Retinal pigment epithelial cell (primary cell): ENCODE measurements around the gene DSN1.

Experiments
- DNase-seq: peaks from one replicate; pipeline ENCODE4 v3.0.0-alpha.2; 2010; ENCODE audit warnings: low read depth
- H3K4me3 ChIP-seq: 2 replicates; pipeline ENCODE4 v1.5.1; 2011; ENCODE audit warnings: mild to moderate bottlenecking, low read length, control low read depth, moderate library complexity
- TF ChIP-seq, protein P1 (sequence below): conservative IDR thresholded peaks from 2 replicates; pipeline ENCODE4 v1.5.1; 2011; ENCODE audit warnings: low read depth, low read length, control low read depth, inconsistent platforms

DSN1 gene

DNA sequence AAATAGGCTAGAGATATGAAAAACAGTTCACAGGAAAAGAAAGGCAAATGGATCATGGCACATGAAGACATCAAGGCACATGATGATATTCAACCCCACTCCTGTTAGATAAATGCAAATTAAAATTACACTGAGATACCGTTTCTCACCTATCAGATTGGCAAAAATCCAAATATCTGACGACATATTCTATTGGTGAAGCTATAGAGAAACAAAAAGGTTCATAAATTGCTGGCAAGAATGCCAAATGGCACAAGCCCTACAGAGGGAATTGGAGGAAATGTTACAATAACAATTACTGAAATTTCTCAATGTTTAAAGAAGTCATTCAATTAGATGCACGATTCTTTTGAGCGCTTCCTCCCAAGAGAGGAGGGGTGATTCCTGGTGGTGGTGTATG lies 45.3 kb upstream of the DSN1 start:
- H3K4me3 ChIP-seq, result no peak overlapping the region
- TF ChIP-seq, protein P1, sequence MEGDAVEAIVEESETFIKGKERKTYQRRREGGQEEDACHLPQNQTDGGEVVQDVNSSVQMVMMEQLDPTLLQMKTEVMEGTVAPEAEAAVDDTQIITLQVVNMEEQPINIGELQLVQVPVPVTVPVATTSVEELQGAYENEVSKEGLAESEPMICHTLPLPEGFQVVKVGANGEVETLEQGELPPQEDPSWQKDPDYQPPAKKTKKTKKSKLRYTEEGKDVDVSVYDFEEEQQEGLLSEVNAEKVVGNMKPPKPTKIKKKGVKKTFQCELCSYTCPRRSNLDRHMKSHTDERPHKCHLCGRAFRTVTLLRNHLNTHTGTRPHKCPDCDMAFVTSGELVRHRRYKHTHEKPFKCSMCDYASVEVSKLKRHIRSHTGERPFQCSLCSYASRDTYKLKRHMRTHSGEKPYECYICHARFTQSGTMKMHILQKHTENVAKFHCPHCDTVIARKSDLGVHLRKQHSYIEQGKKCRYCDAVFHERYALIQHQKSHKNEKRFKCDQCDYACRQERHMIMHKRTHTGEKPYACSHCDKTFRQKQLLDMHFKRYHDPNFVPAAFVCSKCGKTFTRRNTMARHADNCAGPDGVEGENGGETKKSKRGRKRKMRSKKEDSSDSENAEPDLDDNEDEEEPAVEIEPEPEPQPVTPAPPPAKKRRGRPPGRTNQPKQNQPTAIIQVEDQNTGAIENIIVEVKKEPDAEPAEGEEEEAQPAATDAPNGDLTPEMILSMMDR, result no peak
- no peak for DNase-seq

DNA sequence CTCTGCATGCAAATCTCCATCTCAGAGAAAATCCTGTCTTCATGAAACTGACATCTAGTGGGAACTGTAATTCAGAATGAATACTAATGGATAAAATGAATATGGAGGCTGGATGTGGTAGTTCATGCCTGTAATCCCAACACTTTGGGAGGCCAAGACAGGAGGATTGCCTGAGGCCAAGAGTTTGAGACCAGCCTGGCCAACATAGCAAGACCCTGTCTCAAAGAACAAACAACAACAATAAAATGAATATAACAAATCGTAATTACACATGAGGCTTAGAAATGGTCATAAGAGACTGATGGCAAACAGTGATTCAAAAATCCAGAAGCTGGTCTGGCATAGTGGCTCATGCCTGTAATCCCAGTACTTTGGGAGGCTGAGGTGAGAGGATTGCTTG lies 44.6 kb upstream of the DSN1 start:
- TF ChIP-seq, protein P1, result no peak
- DNase-seq, result no peak
- no peak overlapping the region for H3K4me3 ChIP-seq

DNA sequence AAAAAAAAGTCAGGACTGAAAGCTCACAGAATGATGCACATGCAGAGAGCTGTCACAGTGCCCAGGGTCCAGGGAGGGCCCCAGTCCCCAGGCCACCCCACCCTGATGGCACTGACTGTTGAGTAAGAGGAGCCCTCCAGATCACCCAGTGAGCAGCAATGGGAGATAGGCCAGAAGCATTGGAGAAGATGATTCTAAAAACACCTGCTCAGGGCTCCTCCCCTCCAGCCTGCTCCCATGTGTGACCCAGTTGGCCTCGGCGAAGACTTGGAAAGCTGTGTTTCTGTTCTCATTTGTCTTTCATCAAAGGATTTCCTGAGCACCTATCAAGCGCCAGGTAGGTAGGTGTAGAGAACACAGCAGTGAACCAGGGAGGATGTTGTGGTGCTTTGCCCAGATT lies 43.9 kb upstream of the DSN1 start:
- DNase-seq, result no peak
- H3K4me3 ChIP-seq, result no peak overlapping the region
- TF ChIP-seq, protein P1, result no peak

GRCh38 chr20:36815454-36816091 lies 42.0 kb upstream of the DSN1 start:
- TF ChIP-seq, protein P1, result no peak
- no peak overlapping the region for H3K4me3 ChIP-seq
- DNase-seq, result no peak

DNA sequence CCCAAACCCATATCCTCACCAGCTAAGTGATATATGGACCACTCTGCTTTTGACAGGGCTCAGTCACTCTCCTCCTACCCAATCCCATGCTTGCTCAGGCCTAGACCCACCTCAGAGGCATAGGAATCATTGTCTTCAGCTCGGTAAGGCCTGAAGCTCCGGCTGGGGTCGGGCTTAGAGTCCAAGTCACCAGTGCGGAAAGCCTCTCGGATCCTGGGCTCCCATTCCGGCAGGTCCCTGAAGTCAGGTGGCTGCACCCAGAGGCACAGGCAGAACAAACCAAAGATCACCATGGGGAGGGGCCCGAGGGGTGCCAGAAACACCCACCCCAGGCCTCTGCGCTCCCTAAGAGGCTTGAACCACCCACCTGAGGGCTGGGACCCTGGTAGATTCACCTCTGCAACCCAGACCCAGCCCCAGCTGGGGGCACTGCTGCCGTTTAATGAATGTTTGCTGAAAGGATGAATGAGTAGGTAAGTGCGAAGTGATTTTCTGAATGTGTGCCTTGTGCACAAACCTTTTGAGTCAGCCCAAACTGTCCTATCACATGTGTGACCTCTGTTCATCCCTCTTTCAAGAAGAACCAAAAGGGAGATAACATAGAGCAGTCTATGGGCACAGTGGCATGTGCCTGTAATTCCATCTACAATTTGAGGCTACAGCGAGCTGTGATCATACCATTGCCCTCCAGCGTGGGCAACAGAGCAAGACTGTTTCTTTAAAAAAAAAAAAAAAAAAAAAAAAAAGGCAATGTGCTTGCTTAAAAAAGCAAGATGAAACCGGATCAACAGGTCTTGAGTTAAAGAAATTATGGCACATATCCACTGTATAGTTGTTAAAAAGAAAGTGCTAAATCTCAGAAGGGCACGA lies 39.3 kb upstream of the DSN1 start:
- no peak for DNase-seq
- TF ChIP-seq, protein P1, result no peak
- H3K4me3 ChIP-seq, result no peak overlapping the region

DNA sequence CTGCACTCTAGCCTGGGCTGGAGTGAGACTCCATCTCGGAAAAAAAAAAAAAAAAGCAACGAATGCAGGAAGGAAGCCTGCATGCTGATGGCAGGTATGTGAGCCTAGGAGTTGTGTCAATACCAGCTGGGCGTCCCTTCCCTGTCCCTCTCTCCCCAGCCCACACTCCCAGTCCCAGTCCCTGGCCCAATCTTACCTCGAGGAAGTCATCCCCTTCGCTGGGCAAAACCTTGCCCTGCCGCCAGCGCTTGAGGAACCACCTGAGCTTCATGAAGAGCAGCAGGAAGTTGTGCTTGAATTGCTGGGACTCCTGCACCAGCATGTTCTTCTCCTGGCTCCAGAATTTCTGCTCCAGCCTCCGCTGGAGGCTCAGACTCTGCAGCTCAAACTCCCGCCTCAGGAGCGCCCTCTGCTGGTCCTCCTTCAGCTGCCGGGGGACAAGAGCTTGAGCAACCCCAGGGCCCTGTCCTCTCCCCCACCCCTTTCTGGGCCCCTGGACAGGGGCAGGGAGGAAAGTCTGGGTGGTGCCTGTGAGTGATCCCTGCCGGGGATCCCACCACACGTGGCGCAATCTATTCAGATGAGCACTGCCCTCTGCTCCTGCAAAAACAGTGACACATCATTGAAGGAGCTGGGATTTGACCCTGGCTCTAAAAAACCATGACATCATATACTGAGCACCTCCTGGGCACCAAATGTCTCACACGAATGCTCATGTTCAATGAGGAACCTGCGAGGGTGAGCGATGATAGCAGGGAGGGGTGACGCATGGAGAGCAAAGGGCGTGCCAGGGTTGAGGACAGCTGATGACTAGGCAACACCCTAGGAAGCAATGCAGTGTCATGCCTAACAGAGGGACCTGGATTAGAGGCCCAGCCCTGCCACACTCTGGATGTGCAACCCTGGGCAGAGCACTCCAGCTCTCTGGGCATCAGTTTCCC lies 35.0 kb upstream of the DSN1 start:
- TF ChIP-seq, protein P1, result peak; percentile 81
- DNase-seq, result no peak

More for the DNA sequence above, 35.0 kb upstream of the DSN1 start:
- H3K4me3 ChIP-seq, result no peak overlapping the region
